GM12878 (cell line): ENCODE measurements around the gene SDK2. TPM values are rescaled to one million over a fixed set of nuclear protein-coding genes. Genes with fewer than 3 reads are reported as not detected.
A peak's percentile ranks its signal among the peaks of the same experiment; 100 is the strongest.

Experiments used
- E2F4 ChIP-seq: IDR thresholded peaks from 2 replicates; pipeline ENCODE4 v1.6.1; 2012; ENCODE audit warnings: low read depth, low read length, improper control_type of control experiment
- EZH2 ChIP-seq: IDR thresholded peaks from 2 replicates; pipeline ENCODE4 v1.6.1; 2012; ENCODE audit warnings: low read depth, mild to moderate bottlenecking, control low read depth, inconsistent platforms, low read length, borderline replicate concordance; ENCODE audit not compliant: control insufficient read depth
- GABPA ChIP-seq: IDR thresholded peaks from 2 replicates; pipeline ENCODE4 v1.6.1; 2014; ENCODE audit warnings: antibody characterized with exemption, low read depth, mild to moderate bottlenecking, inconsistent platforms
- IRF5 ChIP-seq: fragments of 450-650 bp; IDR thresholded peaks from 2 replicates; pipeline ENCODE4 v1.6.1; 2017; ENCODE audit warnings: borderline replicate concordance
- MAX ChIP-seq: IDR thresholded peaks from 2 replicates; pipeline ENCODE4 v1.6.1; 2012; ENCODE audit warnings: low read depth, low read length, improper control_type of control experiment
- NRF1 ChIP-seq: conservative IDR thresholded peaks from 2 replicates; pipeline ENCODE4 v1.6.1; 2011; ENCODE audit warnings: mild to moderate bottlenecking, low read depth, low read length, improper control_type of control experiment
- PKNOX1 ChIP-seq: fragments of 450-650 bp; IDR thresholded peaks from 2 replicates; pipeline ENCODE4 v1.6.1; 2016; ENCODE audit warnings: mild to moderate bottlenecking
- SP1 ChIP-seq: IDR thresholded peaks from one replicate; pipeline ENCODE4 v1.6.1; 2011; ENCODE audit warnings: low read depth, low read length
- ZBTB40 ChIP-seq: fragments of 450-650 bp; IDR thresholded peaks from 2 replicates; pipeline ENCODE4 v1.6.1; 2016; ENCODE audit warnings: mild to moderate bottlenecking, moderate library complexity, borderline replicate concordance
- ZNF24 ChIP-seq: fragments of 450-650 bp; IDR thresholded peaks from 2 replicates; pipeline ENCODE4 v1.6.1; 2017; ENCODE audit warnings: antibody characterized with exemption, mild to moderate bottlenecking
- polyA plus RNA-seq, 11 experiments: library from polyadenylated mRNA; depleted of rRNA in 4 of 11; unstranded in 6 of 11; stranded (reverse) in 5 of 11; fragments of >200 nt; fragmentation: Nextera tagmentation in 4 of 11; fragmentation: Illumina TruSeq in 1 of 11; extraction: Ambion mirVana in 4 of 11; extraction: Trizol in 1 of 11; gene quantifications; 1 replicate in 1 of 11; 2 replicates in 10 of 11; pipeline versions ENCODE4 v1.2.1 to v1.2.3, GENCODE V29; 2011 to 2016; ENCODE audit warnings: inconsistent platforms in 2 of 11, missing spikeins in 2 of 11, low read depth in 1 of 11
- total RNA-seq, 4 experiments: library from RNA; depleted of rRNA in 3 of 4; stranded (reverse); fragments of >200 nt in 3 of 4; fragmentation: Illumina TruSeq in 1 of 4; extraction: Trizol in 1 of 4; gene quantifications; 2 replicates each; pipeline versions ENCODE4 v1.2.1 to v1.2.3, GENCODE V29; 2013 to 2021

Gene SDK2
- total and polyA plus RNA-seq, 10 of the 15 experiments (the other 5 are each of a cell fraction or from before 2014, with no cell fraction given) = 0.03 to 0.08 (median 0.03) TPM; not detected in 7

- TF ChIP-seq GABPA (no peak), NRF1 (peak; percentile 80), ZBTB40 (no peak), E2F4 (peak; percentile 61; the same call in 1 of the 2 replicates), ZNF24 (no peak), IRF5 (no peak), MAX (no peak; the same call in 1 of the 2 replicates), PKNOX1 (no peak; the same call in 1 of the 2 replicates), EZH2 (no peak), SP1 (no peak)
- TF ChIP-seq, all 136 proteins: peak for 22
These were observed 332.2 kb downstream of the SDK2 start, which contains the start of gene CDC42EP4 (continued) for GRCh38 chr17:73311781-73312641.
